Parathyroid adenoma (tissue), 2 donors: ENCODE measurements around the gene APEX1.

Source experiments
- H2AFZ ChIP-seq: fragments of 300-600 bp; sonication (generic); one replicate; pipeline ENCODE4 v1.7.0; 2017; ENCODE audit warnings: antibody characterized with exemption, mild to moderate bottlenecking
- H3K27ac ChIP-seq: fragments of 300-600 bp; sonication (generic); one replicate; pipeline ENCODE4 v1.7.0; 2017
- H3K27me3 ChIP-seq: fragments of 300-600 bp; sonication (generic); one replicate; pipeline ENCODE4 v1.7.0; 2017; ENCODE audit warnings: low read length; ENCODE audit not compliant: control insufficient read depth, insufficient read depth
- H3K36me3 ChIP-seq: fragments of 300-600 bp; sonication (generic); one replicate; pipeline ENCODE4 v1.7.0; 2017; ENCODE audit warnings: low read length; ENCODE audit not compliant: control insufficient read depth, insufficient read depth
- H3K4me1 ChIP-seq: fragments of 300-600 bp; sonication (generic); one replicate; pipeline ENCODE4 v1.7.0; 2017; ENCODE audit warnings: control low read depth
- H3K4me2 ChIP-seq: fragments of 300-600 bp; sonication (generic); one replicate; pipeline ENCODE4 v1.7.0; 2017; ENCODE audit warnings: low read length
- H3K4me3 ChIP-seq: fragments of 300-600 bp; sonication (generic); one replicate; pipeline ENCODE4 v1.7.0; 2017; ENCODE audit warnings: low read depth, low read length
- H3K79me2 ChIP-seq: fragments of 300-600 bp; sonication (generic); one replicate; pipeline ENCODE4 v1.7.0; 2017; ENCODE audit warnings: control low read depth
- H3K9ac ChIP-seq: fragments of 300-600 bp; sonication (generic); one replicate; pipeline ENCODE4 v1.7.0; 2017; ENCODE audit warnings: mild to moderate bottlenecking
- H3K9me3 ChIP-seq: fragments of 300-600 bp; sonication (generic); one replicate; pipeline ENCODE4 v1.7.0; 2017; ENCODE audit warnings: low read length; ENCODE audit not compliant: control insufficient read depth
- TF ChIP-seq, protein P1 (sequence below): fragments of 300-600 bp; sonication (generic); IDR thresholded peaks from one replicate; pipeline ENCODE4 v1.7.0; 2017; ENCODE audit warnings: antibody characterized with exemption, mild to moderate bottlenecking
- donor health status: primary hyperparathyroidism.

Gene APEX1

GRCh38 chr14:20427231-20428009 is 27.6 kb upstream of the APEX1 start:
- H3K27ac ChIP-seq, result no peak overlapping the region

GRCh38 chr14:20428010-20428365 is 27.0 kb upstream of the APEX1 start:
- Histone ChIP-seq H3K4me1 (no peaks in the 10 kb centered on the region), H3K9me3 (no peaks in the 10 kb centered on the region), H3K4me3 (no peak overlapping the region), H3K27ac (no peak overlapping the region), H3K27me3 (no peaks in the 10 kb centered on the region), H3K9ac (no peak overlapping the region), H3K79me2 (no peaks in the 10 kb centered on the region), H3K4me2 (no peak overlapping the region), H2AFZ (no peak overlapping the region), H3K36me3 (no peaks in the 10 kb centered on the region)
- TF ChIP-seq, protein P1, sequence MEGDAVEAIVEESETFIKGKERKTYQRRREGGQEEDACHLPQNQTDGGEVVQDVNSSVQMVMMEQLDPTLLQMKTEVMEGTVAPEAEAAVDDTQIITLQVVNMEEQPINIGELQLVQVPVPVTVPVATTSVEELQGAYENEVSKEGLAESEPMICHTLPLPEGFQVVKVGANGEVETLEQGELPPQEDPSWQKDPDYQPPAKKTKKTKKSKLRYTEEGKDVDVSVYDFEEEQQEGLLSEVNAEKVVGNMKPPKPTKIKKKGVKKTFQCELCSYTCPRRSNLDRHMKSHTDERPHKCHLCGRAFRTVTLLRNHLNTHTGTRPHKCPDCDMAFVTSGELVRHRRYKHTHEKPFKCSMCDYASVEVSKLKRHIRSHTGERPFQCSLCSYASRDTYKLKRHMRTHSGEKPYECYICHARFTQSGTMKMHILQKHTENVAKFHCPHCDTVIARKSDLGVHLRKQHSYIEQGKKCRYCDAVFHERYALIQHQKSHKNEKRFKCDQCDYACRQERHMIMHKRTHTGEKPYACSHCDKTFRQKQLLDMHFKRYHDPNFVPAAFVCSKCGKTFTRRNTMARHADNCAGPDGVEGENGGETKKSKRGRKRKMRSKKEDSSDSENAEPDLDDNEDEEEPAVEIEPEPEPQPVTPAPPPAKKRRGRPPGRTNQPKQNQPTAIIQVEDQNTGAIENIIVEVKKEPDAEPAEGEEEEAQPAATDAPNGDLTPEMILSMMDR, result no peak

More at GRCh38 chr14:20427231-20428009, 27.6 kb upstream of the APEX1 start:
- Histone ChIP-seq H3K79me2 (no peaks in the 10 kb centered on the region), H3K4me2 (no peak overlapping the region), H3K9me3 (no peaks in the 10 kb centered on the region), H2AFZ (no peak overlapping the region), H3K36me3 (no peaks in the 10 kb centered on the region), H3K4me1 (no peaks in the 10 kb centered on the region), H3K27me3 (no peaks in the 10 kb centered on the region), H3K4me3 (no peak overlapping the region), H3K9ac (no peak overlapping the region)
- TF ChIP-seq, protein P1, result no peak

GRCh38 chr14:20428802-20429201 is 26.2 kb upstream of the APEX1 start:
- no peak overlapping the region for H3K27ac ChIP-seq
- H3K79me2 ChIP-seq, result no peaks in the 10 kb centered on the region
- H3K36me3 ChIP-seq, result no peaks in the 10 kb centered on the region
- no peak overlapping the region for H3K9ac ChIP-seq
- no peaks in the 10 kb centered on the region for H3K4me1 ChIP-seq
- H3K9me3 ChIP-seq, result no peaks in the 10 kb centered on the region
- H2AFZ ChIP-seq, result peak overlapping the region; percentile 30
- H3K27me3 ChIP-seq, result no peaks in the 10 kb centered on the region
- TF ChIP-seq, protein P1, result no peak
- H3K4me2 ChIP-seq, result no peak overlapping the region
- H3K4me3 ChIP-seq, result no peak overlapping the region

DNA sequence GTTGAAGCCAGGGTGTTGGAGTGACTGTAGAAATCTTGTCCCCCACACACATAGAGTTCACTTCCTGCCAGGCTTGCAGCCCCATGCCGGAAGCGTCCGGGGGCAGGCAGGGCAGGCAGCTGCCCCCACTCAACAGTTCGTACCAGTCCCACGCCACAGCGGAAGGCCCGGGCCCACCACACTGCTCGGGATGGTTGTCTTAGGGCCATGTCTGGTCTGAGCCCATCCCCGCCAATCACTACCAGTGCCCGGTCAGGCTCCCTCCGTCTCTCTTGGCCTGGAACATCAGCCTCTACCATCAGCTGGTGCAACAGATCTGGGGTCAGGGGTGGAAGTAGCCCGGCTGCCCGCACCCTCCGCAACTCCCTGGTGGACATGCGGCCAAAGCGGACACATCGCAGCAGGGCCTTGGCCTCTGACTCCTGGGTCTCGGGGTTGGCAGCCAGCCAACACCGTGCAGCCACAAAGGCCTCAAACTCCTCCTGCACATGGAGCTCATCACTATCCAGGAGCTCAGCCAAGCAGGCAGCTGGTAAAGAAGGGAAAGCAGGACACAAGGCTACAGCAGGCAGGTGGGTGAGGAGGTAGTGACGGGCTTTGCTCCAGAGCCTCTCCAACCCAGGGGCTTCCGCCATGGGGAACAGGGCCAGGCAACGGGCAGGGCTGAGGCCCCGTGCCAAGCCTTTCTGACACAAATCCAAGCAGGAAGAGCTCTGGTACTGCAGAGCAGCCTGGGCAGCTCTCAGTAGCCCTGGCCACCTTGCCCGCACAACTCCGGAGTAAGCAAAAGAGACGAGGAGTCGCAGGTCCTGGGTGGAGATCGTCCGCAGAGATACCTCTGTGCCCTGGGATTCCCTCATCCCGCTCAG is 25.0 kb upstream of the APEX1 start:
- Histone ChIP-seq H3K4me3 (no peak overlapping the region), H3K27ac (no peak overlapping the region), H3K4me1 (no peaks in the 10 kb centered on the region), H2AFZ (no peak overlapping the region), H3K27me3 (no peaks in the 10 kb centered on the region), H3K9me3 (no peaks in the 10 kb centered on the region), H3K9ac (no peak overlapping the region), H3K4me2 (no peak overlapping the region), H3K36me3 (no peaks in the 10 kb centered on the region), H3K79me2 (no peaks in the 10 kb centered on the region)
- TF ChIP-seq, protein P1, result no peak
